Measurements from ENCODE around the gene GUCA2B.

GUCA2B gene

DNA sequence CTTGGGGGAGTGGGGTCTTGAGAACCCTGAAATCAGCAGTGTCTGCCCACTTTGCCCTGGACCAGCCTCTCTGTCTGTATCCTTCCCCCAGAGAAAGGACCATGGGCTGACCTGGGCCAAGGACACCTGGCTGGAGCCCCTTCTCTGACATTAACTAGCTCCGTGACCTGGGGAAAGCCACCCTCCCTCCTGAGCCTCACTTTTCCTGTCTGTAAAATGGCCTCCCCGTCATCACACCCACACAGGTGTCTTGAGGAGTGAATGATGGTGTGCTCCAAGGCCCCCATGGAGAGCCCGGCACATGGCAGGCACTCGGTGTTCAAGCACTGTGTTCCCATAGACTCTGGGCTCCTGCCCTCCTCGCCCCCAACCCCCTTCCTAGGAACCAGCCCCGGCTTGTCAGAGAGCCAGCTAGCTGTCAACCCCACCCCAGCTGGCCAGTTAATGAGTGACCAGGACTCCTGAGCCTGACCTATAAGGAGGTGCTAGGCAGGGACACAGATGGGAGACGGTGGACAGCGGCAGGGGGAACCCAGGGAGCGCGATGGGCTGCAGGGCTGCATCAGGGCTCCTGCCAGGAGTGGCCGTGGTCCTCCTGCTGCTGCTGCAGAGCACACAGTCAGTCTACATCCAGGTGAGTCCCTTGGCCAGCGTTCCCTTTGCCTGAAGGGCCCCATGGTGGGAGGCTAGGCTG lies at the start of gene GUCA2B:
GUCA2B (plus strand) TSS at position 504 of the 694 bp plus-strand sequence; CDS start at position 545, 41 bp downstream.
- DNase-seq (ENCODE audit: low spot score), result no peak

DNA sequence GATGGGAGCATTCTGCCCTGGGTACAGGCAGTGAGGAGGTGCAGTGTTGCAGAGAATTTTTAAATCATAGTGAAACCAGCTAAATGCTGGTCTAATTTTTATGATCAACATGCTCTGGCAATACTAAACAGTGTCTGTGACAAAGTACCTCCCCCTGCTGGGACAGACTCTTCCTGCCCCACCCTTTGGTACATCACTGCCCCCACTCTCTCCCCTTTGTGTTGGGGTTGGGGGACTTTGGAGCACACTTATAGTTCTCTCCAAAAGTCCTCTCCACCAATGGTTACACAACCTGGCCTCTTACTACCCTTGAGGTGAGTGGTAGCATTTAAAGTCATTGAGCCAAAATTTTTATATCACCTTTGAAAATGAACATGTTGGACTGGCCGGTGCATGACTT lies 48.2 kb upstream of the GUCA2B start:
- DNase-seq (ENCODE audit: low spot score), result no peak

DNA sequence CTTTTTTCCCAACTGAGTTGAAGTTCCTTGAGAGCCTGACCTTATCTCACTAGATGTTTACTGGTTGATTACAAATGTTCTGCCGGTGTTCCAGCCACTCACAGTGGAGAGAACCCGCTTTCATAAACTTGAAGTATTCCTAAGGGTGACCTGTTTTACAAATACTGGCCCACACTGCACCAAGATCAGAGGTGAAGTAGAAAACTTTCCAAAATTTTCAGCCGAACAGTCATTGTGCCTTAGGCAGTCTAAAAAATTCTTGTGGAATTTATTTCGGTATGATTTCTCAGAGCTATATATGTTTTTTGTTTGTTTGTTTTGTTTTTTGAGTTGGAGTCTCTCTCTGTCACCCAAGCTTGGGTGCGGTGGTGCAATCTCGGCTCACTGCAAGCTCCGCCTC lies 44.9 kb upstream of the GUCA2B start:
- DNase-seq (ENCODE audit: low spot score), result no peak

DNA sequence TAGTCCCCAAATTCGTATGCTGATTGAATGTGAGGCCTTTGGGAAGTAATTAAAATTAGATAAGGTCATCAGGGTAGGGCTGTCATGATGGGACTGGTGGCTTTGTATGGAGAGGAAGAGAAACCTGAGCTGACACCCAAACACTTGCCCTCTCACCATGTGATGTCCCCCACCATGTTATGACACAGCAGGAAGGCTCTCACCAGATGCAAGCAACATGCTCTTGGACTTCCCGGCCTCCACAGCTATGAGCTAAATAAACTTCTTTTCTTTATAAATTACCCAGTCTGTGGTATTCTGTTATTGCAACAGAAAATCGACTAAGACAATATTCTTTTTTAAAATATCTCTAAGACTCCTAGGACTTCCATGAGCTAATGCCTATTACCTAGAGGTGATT lies 43.6 kb upstream of the GUCA2B start:
- no peak for DNase-seq (ENCODE audit: low spot score)

DNA sequence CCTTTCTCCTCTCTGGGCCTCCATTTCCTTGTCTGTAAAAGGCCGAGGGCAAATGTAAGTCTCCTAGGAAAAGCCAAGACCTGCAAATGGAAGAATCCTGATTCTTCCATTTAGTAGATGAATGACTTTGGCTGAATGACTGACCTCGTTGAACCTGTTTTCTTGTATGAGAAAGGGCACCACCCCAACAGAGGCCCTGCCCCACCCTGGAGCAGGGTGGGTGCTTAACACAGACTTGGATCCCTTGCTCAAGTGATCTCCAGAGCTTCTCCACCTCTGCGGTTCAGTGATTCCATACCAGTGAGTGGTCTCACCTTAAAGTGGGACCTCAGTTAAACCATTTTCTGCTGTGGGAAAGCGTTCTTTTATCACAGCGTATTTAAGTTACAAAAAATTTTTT lies 39.0 kb upstream of the GUCA2B start:
- DNase-seq (ENCODE audit: low spot score), result no peak

DNA sequence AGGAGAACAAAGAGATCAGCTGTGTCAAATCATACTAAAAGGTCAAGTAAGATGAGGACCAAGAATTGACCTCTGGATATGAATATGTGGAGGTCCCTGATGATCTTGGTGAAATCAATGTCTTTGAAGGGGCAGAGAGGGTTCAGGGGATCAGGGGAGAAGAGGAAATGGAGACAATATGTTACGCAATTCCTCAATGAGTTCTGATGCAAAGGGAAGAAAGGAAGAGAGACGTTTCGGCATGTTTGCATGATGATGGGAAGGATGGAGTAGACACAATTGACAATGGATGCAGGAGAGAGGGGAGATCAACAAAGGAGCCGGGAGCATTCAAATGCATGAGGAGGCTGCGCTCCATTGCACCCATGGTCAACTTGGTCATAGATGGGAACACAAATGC lies 36.0 kb upstream of the GUCA2B start:
- DNase-seq (ENCODE audit: low spot score), result no peak

DNA sequence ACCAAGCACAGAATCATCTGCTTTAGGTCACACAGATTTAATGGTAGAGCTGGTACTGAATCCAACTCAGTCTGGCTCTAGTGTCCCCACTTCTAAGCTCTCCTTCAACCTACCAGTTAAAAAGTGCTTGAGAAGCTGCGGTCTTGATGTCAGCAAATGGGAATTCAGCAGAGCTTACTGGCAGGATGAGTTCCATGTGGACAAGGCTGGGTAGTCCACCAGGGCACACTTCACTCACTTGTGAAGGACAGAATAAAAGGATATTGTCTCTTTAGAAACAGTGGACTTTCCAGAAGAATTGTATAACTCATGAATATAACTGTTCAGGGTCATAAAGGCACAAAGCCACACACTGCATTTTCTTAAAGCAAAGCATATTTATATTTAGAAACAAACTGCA lies 35.1 kb upstream of the GUCA2B start:
- DNase-seq (ENCODE audit: low spot score), result no peak

DNA sequence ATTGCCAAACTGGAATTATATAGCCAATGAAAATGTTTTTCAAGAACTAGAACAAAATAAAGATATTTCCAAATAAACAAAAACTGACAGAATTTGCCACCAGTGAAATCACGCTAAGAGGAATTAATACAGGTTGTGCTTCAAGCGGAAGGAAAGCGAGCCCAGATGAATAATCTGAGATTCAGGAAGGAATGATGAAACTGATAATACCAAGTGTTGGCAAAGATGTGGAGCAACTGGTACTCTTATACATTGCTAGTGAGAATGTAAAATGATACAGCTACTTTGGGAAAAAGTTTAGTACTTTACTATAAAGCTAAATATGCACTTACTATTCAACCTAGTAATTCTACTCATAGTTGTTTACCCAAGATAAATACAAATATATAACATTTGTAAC lies 30.8 kb upstream of the GUCA2B start:
- DNase-seq (ENCODE audit: low spot score), result no peak

DNA sequence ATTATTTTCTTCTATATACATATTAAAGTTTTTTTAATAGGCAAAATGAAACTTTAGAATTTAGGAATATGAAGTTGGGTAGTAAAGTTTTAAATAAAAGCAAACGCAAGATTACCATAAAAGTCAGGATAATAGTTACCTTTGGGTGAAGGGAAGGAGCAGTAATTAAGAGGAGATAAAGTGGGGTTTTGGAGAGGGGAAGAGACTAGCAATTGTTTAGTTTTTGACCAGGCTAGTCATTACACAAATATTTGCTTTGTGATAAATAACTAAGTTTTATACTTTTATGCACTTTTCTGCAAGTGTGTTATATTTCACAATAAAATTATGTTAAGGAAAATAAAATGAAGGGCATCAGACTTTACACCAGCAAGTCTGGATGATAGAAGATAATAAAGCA lies 27.7 kb upstream of the GUCA2B start:
- no peak for DNase-seq (ENCODE audit: low spot score)

DNA sequence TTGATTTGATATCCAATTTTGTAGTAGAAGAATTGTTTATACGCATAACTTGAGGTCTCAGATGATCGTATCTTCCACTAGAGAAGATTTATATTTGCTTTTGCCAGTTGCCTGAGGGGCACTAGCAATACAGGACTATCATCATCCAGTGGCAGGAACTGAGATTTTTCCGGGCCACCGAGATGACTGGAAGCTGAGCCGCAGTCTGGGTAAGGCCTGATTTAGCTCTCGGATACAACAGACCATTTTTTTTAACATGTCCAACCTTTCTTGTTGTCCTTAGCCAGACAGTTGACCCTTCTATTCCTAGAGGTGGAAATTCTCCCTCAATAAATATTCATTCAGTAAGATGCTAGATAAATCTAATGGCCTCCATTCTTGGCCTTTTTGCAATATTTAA lies 25.4 kb upstream of the GUCA2B start:
- no peak for DNase-seq (ENCODE audit: low spot score)

DNA sequence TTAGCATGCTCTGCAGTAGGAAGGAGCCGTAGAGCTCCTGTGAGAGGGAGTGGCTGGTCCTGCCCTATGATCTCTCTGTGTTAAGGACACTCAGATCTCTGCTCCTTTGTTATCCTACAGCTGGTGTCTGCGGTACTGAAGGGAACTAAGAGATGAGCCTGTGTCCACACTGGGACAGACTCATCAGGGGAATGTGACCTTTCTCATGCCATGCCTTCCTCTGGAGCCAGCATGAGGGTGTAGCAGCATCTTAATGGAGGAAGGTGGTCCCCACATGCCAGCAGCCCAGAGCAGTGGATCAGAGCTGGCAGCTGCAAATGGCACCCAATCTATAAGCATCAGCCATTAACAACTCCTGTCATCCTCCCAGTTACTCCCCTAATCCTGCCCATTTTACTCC lies 24.7 kb upstream of the GUCA2B start:
- DNase-seq (ENCODE audit: low spot score), result no peak

DNA sequence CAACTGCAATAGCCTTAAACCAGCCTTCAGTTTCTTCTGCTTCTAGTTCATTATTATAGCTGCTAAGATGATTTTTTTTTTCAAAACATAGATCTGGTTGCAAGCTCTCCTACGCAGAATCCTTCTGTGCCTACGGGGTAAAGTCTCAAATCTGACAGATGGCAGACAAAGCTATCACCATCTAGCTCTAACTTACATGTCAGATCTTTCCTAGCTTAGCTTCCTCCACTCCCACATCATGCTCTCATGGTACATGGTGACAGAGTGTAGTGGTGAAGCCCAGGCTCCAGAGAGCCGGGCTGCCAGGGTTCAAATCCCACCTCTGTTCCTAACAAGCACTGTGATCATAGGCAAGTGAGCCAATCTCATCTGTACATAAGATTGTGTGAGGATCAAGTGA lies 24.2 kb upstream of the GUCA2B start:
- DNase-seq (ENCODE audit: low spot score), result no peak

DNA sequence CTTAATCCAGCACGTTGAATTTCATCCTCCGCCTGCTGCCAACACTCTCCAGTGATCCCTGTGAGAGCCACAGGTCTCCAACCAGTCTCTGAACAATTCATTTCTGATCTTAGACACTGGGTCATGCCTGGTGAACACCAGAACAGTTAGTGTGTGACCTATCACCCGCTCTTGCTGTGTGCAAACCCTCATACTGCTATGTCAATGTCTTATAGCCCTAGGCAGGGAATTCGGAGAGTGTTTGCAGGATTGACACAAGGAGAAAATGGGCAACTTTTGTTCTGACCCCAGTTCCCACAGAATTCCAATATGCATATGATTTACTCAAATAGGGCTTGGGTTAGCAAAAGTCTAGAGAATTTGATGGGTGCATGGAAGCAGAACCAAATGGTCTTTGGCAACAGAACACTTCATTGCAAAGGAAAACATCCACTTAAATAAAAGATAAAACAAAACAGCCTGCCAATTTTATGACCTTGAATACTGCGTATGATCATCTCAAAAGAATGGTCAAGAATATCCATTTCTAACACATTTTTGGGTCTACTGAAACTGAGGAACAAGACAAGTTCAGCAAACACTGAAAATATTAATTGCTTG lies 23.0 kb upstream of the GUCA2B start:
- DNase-seq (ENCODE audit: low spot score), result no peak

DNA sequence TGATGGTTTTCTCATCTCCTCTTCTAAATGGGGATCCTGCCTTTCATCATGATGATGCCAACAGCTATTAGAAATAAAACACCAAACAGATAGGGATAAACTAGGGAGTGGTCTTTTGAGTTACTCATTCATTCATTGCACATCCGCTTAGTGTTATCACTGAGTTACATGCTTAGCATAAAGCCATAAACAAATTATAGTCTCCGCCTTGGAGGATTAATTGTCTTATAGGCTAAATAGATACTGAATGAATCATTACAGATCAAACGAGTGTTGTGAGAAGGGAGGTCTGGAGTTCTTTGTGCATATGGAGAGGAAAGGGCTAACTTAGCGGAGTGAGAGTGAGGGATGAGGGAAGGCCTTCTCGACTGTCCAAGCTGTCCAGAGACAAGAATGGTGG lies 19.8 kb upstream of the GUCA2B start:
- no peak for DNase-seq (ENCODE audit: low spot score)

DNA sequence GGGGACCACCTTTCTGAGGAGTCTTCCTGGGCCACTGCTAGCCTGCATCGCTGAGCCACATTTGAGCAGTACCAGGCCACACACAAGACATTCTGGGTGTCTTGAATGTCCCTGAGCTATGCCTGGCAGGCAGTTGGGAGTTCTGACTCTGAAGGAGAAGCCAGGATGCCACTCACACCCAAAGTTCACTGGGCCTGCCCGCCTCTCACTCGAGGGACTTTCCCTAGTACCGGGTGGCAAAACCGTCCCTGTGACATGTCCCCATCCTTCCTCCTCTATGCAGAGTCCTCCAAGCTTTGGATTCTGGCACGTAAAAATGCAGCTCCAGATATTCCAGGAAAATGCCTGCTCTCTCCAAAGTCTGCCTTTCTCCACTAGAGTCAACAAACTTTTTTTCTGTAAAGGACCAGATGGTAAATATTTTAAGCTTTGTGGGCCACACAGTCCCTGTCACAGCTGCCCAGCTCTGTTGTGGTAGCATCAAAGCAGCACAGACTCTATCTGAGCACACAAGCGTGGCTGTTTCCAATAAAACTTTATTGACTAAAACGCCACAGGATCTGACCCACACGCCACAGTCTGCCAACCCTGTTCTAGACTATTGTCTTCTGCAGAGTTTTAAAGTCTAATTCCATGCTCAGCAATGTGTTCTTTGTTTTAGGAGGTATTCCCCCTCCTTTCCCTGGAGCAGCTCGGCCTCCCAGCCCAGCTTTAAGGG lies 19.2 kb upstream of the GUCA2B start:
- DNase-seq (ENCODE audit: low spot score), result no peak

DNA sequence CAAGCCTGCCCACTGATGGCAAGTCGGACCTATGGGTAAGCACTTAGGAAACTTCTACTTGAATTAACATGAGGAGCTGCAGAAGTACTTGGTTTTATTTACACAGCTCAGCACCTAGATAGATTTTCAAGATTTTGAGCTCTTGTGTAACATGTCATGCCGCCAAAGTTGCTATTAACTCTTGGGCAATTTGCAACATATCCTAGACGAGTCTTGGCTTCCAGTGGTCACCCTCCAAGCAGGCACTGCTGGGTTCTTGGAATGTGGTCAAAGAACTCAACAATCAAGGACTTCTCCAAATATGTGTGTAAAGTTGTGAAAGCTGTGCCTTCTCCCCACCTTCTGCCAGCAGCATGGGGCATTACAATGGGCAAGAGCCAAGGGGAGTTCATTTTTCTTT lies 17.8 kb upstream of the GUCA2B start:
- no peak for DNase-seq (ENCODE audit: low spot score)

DNA sequence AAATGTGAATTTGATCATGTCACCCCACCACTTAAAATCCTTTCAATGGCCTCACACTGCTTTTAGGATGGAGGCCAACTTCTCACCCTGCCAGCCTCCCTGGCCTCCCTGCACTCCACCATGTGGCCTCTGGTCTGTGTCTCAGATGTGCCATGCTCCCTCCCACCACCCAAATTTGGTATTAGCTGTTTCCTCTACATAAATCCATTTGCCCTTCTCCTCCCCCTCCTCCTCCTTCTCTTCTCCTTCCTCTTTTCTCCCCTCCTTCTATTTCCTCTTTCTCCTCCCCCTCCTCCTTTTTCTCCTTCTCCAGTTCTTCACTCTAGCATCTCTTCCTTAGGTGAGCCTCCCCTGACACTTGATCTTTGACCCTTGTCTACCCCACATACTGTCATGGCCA lies 16.7 kb upstream of the GUCA2B start:
- no peak for DNase-seq (ENCODE audit: low spot score)

DNA sequence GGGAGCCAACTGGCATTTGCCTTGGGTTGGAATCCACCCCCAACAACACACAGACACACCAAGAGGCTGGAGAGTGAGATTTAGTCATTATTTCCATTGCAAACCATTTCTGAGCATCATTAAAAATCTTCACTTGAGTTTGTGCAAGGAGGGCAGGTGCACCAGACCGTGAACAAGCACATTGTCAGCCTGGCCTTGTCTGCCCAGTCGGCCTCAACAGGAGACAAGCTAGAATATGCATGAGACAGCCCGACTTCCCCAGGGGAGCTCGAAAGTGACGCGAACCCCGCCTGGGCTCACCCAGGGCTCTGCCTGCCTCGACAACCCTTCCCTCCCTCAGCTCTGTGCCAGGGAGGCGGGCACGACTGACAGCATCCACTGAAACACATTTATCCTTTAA lies 15.4 kb upstream of the GUCA2B start:
- no peak for DNase-seq (ENCODE audit: low spot score)

DNA sequence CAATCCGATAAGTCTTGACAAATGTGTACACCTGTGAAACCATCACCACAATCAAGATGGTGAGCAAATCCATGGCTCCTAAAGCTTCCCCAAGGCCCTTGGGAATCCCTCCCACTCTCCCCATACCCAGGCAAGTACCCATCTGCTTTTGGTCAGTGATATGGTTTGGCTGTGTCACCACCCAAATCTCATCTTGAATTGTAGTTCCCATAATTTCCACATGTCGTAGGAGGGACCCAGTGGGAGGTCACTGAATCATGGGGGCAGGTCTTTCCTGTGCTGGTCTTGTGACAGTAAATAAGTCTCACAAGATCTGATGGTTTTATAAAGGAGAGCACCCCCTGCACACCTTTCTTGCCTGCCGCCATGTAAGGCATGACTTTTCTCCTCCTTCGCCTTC lies 14.6 kb upstream of the GUCA2B start:
- DNase-seq (ENCODE audit: low spot score), result no peak

DNA sequence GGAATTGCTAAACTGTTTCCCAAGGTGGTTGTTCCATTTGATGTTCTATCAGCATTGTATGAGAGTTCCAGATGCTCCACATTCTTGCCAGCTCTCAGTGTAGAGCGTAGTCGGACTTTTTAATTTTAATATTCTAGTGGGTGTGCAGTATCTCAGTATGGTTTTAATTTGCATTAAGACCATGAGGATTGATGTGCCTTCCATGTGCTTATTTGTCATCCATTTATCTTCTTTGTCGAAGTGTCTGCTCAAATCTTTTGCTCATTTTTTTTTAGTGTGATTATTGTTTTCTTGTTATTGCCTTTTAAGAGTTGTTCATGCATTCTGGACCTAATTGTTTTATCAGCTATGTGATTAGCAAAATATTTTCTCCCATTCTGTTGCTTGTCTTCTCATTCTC lies 13.8 kb upstream of the GUCA2B start:
- no peak for DNase-seq (ENCODE audit: low spot score)

DNA sequence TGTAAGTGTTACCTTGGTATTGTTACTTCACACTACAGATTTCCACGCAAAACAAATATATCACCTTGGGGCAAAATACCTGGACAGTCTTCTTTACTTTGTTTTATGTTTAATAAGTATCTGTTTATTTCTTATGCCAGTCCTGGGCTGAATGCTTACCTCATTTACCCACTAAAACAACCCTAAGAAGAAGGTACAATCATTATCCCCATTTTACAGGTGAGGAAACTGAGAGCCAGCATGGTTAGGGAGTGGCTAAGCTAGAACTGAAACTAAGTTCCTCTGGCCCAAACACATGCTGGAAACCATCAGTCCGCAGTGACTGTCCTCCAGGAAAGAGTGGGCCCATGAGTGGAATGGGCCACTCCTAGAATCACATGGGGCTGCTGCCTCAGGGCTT lies 13.0 kb upstream of the GUCA2B start:
- no peak for DNase-seq (ENCODE audit: low spot score)

DNA sequence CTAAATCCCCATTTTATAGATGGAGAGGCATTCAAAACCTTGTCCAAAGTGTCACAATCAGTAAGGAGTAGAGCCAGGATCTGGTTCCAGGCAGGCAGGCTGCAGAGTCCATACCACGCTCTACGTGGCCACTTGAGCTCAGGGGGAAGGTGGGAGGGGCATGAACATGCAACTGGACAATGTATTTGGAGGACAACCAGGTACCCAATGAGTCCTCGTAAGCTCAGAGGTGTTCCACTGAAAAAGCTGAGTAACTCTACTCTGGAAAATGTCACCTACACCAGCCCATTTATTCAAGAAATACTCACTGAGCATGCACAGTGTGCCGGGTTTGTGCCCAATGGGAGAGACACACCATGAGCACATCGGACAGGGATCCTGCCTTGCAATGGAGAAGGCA lies 11.2 kb upstream of the GUCA2B start:
- DNase-seq (ENCODE audit: low spot score), result no peak

DNA sequence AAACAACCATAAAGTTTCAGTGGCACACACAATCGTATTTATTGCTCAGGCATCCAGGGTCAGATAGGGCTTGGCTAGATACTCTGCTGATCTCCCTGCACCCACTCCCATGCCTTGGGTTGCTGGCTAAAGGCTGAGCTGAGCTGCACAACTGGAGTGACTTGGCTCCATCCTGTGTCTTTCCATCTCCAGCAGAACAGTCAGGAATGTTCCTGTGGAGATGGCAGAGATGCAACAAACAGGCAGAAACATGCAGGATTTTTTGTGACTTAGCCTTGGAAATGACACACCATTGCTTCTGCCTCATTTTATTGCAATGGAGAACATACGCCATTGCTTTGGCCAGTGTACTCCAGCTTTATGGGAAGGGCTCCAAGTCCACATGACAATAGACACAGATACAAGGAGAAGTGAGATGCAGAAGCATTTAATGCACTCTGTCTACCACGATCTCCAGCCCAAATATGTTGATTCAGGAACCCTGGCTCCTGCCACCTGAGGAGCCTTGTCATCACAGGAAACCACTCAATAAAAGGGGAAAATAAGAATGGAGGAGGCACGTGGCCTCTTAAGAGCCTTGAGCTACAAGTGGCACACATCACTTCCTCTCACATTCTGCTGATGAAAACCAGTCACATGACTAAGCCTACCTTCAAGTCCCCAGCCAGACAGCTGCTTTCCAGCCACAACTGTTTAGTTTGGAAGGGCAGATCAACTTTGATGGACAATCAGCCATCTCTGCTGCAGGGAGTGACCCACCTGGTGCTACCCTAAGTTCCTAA lies 10.1 kb upstream of the GUCA2B start:
- DNase-seq (ENCODE audit: low spot score), result no peak

Measured in HuH-7 (cell line).